ENCODE results near the gene PITPNC1. TPM values are rescaled to one million over a fixed set of nuclear protein-coding genes. Genes with fewer than 3 reads are reported as not detected.

The PITPNC1 gene
- total RNA-seq, 1 experiment from 2014 or later, result 20.8 TPM

GRCh38 chr17:67712375-67712774 lies 335.3 kb downstream of the PITPNC1 start:
- intact Hi-C loops (cut with micrococcal nuclease; ENCODE audit: unreplicated experiment), result no loop called here
- H3K27me3 ChIP-seq (ENCODE audit: control insufficient read depth, insufficient read depth, low read length), result no peaks in the 10 kb centered on the region
- ChIA-PET CTCF (interaction anchor here (0.7 kb wide), 1 partner anchor 152 kb away, joined by 12 read pairs; no protein-coding TSS in a partner anchor), POLR2A (no interaction called here)
- ATAC-seq (no peak), DNase-seq (ENCODE audit: low read depth, low spot score) (no peak)
- H3K4me1 ChIP-seq (ENCODE audit: control insufficient read depth, insufficient read depth, low read length), result no peaks in the 10 kb centered on the region
- in situ Hi-C loops (cut with HindIII; ENCODE audit: low pct_unique_long_range_greater_than_20kb, low sequenced_read_pairs), result no loop called here
- no peaks in the 10 kb centered on the region for H3K9me3 ChIP-seq (ENCODE audit: control insufficient read depth, insufficient read depth, low read depth, low read length)
- no TSS peak for BruUV-seq (replicated peaks)
- H3K36me3 ChIP-seq (ENCODE audit: control insufficient read depth, insufficient read depth, low read length), result no peaks in the 10 kb centered on the region
- no peak overlapping the region for H3K4me3 ChIP-seq (ENCODE audit: low read depth in 2 of 2, low read length in 2 of 2)
- H3K27ac ChIP-seq (ENCODE audit: low read length), result no peak overlapping the region
- no peak for TF ChIP-seq CTCF (IDR thresholded peaks at IDR 0.05)
- TF ChIP-seq POLR2AphosphoS5 (IDR thresholded peaks at IDR 0.05; ENCODE audit: low read depth, low read length), result no peak
- TF ChIP-seq REST (IDR thresholded peaks at IDR 0.05; ENCODE audit: insufficient read depth in 1 of 2, low read depth in 2 of 2, low read length in 1 of 2), result no peak
- TF ChIP-seq SIN3A (IDR thresholded peaks at IDR 0.05; ENCODE audit: borderline replicate concordance, insufficient read depth, low read depth, low read length), result no peak
- no peak for TF ChIP-seq TCF7L2 (IDR thresholded peaks at IDR 0.05; ENCODE audit: low read depth, low read length)

- ChIA-PET CTCF (no interaction called here), POLR2A (no interaction called here)
- TF ChIP-seq CTCF (IDR thresholded peaks at IDR 0.05) (no peak), POLR2AphosphoS5 (IDR thresholded peaks at IDR 0.05; ENCODE audit: low read depth, low read length) (no peak), TCF7L2 (IDR thresholded peaks at IDR 0.05; ENCODE audit: low read depth, low read length) (no peak), REST (IDR thresholded peaks at IDR 0.05; ENCODE audit: insufficient read depth in 1 of 2, low read depth in 2 of 2, low read length in 1 of 2) (no peak), SIN3A (IDR thresholded peaks at IDR 0.05; ENCODE audit: borderline replicate concordance, insufficient read depth, low read depth, low read length) (no peak)
- no peak overlapping the region for H3K27ac ChIP-seq (ENCODE audit: low read length)
- no peaks in the 10 kb centered on the region for H3K4me1 ChIP-seq (ENCODE audit: control insufficient read depth, insufficient read depth, low read length)
- DNase-seq (ENCODE audit: low read depth, low spot score) (no peak), ATAC-seq (no peak)
- intact Hi-C loops (cut with micrococcal nuclease; ENCODE audit: unreplicated experiment) (no loop called here), in situ Hi-C loops (cut with HindIII; ENCODE audit: low pct_unique_long_range_greater_than_20kb, low sequenced_read_pairs) (no loop called here)
- H3K36me3 ChIP-seq (ENCODE audit: control insufficient read depth, insufficient read depth, low read length), result peaks cover 4% of the 10 kb centered on the region; the same call in 1 of the 2 replicates
- H3K9me3 ChIP-seq (ENCODE audit: control insufficient read depth, insufficient read depth, low read depth, low read length), result no peaks in the 10 kb centered on the region
- no peak overlapping the region for H3K4me3 ChIP-seq (ENCODE audit: low read depth in 2 of 2, low read length in 2 of 2)
- BruUV-seq (replicated peaks), result no TSS peak
- H3K27me3 ChIP-seq (ENCODE audit: control insufficient read depth, insufficient read depth, low read length), result no peaks in the 10 kb centered on the region
Measured at GRCh38 chr17:67713169-67713568, 336.1 kb downstream of the PITPNC1 start.

All from Panc1 (cell line).